COLO829 (cell line): Measurements from ENCODE around the gene KCP.

Experiments used
- DNase-seq: peaks from one replicate; pipeline ENCODE4 v3.0.0; 2012; ENCODE audit warnings: low spot score

The KCP gene

DNA sequence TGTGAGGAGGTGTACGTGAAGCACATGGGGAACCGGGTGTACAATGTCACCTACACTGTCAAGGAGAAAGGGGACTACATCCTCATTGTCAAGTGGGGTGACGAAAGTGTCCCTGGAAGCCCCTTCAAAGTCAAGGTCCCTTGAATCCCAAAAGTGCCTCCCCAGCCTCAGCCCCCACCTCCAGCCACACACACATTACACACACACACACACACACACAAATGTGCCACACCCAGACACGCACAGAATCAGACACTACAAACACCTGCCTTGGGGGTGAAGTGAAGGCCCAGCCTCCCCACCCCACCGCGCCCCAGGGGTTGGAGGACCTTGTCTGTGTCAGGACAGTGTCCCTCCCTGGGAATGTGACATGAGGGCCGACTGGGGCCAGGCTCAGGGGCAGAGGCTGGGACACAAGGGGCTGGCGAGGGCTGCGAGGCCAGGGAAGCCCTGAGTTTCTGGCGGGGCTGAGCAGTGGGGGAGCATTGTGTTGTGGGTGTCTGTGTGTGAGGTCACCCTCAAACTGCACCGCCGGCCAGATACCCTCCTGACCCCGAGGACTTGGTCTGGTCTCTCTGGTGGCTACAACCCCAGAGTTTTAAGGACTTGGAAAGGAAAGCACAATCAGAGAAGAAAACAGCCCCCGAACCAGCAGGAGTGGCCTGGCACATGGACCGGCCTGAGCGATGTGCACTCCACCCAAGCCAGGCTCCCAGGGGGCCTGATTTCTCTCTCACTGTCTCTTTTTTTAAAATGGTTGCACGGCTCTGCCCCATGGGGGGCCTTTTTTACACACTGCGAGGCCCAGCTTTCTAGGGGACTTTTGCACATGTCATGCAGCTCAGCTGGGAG, 51.9 kb downstream of the KCP start:
- no peak for DNase-seq

DNA sequence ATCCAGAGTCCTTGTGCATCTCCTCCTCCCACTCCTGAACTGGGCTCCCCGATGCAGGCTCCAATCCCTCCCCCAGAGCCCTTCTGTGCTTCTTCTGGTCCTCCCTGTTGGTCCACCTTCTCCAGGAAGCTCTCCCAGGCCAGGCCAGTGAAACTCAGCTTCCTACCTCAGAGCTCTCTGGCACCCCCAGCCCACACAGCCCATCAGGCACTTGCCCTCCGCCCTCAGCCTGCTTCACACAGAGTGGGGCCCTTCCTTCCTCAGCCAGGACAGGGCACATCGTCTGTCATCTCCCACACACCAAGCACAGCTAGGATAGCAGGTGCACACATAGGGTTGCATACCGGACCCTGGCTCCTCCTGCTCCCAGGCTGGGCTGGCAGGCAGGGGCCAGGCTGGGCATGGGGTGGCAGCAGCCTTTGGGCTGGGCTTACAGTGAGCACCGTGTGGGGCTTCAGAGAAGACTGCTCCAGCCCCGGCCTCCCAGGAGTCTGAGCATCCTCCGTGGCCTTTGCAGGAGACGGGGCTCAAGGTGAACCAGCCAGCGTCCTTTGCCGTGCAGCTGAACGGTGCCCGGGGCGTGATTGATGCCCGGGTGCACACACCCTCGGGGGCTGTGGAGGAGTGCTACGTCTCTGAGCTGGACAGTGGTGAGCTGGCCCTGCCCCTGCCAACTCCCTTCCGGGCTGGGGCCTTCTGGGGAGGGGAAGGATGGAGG, 54.3 kb downstream of the KCP start:
- DNase-seq, result no peak

DNA sequence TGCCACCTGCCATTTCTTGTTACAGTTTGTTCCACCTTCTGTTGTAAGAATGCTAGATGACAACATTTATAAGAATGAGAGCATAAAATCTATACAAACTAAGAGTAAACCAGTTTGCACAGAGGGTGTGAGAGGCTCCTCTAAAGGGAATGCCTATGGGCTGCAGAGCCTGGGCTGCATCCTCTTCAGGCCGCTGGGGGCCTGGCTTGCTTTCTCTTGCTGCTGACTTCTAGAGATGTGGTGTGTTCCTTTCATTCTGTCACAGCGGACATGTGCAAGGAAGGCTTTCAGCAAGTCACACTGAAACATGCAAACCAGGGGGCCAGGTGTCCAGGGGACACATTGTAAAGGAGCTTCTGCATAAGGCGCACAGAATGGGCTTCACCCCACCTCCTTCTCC, 55.0 kb downstream of the KCP start:
- no peak for DNase-seq

DNA sequence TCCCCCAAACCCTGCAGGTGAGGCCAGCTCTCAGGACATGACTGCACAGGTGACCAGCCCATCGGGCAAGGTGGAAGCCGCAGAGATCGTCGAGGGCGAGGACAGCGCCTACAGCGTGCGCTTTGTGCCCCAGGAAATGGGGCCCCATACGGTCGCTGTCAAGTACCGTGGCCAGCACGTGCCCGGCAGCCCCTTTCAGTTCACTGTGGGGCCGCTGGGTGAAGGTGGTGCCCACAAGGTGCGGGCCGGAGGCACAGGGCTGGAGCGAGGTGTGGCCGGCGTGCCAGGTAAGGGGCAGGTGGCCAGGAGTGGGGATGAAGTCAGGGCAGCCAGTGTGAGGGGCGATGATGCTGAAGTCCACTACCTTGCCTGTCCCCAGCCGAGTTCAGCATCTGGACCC, 56.1 kb downstream of the KCP start:
- DNase-seq, result no peak

DNA sequence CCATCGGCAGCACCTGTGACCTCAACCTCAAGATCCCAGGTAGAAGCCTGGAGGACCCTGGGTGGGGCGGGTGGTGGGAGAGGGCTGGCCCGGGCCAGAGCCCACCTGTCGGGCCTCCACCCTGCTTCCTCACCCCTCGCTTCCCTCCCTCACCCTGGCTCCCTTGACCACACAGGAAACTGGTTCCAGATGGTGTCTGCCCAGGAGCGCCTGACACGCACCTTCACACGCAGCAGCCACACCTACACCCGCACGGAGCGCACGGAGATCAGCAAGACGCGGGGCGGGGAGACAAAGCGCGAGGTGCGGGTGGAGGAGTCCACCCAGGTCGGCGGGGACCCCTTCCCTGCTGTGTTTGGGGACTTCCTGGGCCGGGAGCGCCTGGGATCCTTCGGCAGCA, 56.7 kb downstream of the KCP start:
- DNase-seq, result no peak

DNA sequence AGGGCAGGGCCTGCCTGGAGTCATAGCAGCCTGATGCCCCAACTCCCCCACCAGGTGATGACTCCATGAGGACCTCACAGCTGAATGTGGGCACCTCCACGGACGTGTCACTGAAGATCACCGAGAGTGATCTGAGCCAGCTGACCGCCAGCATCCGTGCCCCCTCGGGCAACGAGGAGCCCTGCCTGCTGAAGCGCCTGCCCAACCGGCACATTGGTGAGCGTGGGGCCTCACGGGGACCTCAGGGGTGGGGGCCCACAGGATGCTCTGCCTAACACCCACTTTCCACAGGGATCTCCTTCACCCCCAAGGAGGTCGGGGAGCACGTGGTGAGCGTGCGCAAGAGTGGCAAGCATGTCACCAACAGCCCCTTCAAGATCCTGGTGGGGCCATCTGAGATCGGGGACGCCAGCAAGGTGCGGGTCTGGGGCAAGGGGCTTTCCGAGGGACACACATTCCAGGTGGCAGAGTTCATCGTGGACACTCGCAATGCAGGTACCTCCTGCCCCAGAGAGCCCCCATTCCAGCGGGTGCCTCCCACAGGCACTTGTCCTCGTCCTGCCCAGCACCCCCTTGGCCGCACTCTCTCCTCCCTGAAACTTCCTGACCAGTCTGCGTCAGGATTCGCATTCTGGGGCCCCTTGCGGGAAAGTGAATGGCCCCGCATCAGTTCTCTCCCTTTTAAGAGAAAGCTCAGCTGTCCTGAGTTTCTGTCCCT, 57.8 kb downstream of the KCP start:
- no peak for DNase-seq

DNA sequence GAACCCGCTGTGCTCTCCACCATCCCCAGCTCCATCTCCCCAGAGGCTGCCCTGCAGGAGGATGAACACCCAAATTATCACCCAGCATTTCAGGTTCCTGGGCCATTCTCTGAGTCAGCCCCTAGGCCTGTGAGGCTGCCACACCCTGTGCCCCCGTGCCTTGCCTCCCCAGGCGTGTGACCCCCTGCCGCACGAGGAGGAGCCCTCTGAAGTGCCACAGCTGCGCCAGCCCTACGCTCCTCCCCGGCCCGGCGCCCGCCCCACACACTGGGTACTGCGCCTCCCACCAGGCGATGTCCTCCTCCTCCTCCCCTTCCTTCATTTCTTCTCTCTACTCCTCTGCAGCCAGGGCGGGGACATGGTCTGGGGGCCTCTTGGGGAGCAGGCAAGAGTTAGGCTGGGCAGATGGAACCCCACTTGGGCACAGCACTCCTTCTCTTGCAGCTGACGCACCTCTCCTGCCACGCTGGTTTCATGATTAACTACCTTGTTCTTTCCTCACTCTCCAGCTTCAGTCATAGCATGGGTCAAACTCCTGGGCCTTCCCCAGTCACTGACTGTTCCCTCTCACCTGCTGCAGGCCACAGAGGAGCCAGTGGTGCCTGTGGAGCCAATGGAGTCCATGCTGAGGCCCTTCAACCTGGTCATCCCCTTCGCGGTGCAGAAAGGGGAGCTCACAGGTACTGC, 60.6 kb downstream of the KCP start:
- DNase-seq, result no peak

DNA sequence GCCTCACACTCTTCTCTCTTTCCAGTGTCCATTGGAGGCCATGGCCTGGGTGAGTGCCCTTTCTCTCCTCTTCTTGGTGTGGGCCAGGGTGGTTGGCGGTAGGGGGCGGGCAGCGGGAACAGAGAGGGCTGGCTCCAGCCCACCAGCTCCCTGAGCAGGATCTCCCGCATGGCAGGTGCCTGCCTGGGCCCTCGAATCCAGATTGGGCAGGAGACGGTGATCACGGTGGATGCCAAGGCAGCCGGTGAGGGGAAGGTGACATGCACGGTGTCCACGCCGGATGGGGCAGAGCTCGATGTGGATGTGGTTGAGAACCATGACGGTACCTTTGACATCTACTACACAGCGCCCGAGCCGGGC, 61.4 kb downstream of the KCP start:
- no peak for DNase-seq

DNA sequence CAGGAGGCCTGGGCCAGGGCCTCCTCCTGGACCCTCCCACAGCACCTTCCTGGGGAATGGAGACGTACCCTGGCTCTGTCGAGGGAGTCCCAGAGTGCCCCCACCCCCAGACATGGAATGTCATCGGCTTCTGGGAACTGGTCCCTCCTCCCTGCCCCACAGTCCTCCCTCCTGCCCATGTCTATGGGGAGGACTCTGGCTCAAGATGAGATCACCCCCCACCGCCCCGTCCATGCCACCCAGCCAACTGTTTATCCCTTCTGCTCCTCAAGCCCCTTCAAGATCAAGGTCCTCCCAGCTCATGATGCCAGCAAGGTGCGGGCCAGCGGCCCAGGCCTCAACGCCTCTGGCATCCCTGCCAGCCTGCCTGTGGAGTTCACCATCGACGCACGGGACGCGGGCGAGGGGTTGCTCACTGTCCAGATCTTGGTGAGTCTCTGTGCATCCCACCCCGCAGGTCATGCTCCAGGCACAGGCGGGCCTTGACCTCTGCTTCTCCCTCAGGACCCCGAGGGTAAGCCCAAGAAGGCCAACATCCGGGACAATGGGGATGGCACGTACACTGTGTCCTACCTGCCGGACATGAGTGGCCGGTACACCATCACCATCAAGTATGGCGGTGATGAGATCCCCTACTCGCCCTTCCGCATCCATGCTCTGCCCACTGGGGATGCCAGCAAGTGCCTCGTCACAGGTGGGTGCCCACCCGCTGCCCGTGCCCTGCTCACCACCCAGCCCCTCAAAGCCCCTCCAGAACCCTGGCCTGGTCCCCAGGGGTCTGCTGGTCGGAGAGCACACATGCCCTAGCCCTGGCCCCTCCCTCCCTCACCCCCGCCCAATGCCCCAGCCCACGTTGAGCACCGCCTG, 62.0 kb downstream of the KCP start:
- DNase-seq, result no peak

DNA sequence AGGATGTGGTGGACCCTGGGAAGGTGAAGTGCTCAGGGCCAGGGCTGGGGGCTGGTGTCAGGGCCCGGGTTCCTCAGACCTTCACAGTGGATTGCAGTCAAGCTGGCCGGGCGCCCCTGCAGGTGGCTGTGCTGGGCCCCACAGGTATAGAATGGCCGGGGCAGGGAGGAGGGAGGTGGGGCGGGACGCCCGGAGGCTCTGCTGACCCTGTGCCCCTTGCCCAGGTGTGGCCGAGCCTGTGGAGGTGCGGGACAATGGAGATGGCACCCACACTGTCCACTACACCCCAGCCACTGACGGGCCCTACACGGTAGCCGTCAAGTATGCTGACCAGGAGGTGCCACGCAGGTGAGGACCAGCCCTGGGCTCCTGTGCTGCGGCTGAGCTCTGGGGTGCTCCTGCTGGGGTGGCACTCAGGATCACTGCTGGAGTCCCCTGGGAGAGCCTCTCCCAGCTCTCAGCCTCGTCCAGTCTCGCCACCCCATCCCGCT, 62.7 kb downstream of the KCP start:
- DNase-seq, result no peak

DNA sequence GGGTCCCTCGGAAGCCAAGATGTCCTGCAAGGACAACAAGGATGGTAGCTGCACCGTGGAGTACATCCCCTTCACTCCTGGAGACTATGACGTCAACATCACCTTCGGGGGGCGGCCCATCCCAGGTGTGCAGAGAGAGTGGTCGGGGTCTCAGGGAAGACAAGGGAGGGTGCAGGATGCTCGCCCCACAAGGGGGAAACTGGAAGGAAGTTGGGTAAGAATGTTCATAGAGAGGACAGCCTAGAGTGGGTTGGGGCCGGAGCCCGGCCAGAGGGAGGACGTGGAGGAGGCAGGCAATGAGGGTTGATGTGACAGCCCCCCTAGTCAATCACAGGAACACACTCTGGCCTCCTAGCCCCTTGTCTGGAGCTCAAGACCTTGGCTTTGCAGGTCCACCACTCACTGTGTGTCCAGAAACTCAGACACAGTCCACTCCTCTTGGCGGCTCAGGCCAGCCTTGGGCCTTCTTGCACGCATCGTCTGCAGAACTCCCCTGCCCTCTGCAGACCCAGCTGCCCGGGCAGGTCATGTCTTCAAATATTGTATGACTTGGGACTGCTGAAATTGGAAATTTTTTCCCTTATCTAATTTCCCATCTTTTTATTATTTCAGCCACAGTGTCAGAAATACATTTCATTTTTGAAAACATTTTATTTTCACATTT, 63.6 kb downstream of the KCP start:
- no peak for DNase-seq

DNA sequence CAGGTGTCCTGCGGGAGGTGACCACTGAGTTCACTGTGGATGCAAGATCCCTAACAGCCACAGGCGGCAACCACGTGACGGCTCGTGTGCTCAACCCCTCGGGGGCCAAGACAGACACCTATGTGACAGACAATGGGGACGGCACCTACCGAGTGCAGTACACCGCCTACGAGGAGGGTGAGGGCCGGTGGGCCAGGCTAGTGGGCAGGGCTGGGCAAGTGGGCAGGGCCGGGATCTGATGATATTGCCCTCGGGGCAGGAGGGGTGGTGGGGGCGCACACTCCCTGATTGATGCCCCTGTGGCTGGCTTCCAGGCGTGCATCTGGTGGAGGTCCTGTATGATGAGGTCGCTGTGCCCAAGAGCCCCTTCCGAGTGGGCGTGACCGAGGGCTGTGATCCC, 64.5 kb downstream of the KCP start:
- DNase-seq, result no peak

DNA sequence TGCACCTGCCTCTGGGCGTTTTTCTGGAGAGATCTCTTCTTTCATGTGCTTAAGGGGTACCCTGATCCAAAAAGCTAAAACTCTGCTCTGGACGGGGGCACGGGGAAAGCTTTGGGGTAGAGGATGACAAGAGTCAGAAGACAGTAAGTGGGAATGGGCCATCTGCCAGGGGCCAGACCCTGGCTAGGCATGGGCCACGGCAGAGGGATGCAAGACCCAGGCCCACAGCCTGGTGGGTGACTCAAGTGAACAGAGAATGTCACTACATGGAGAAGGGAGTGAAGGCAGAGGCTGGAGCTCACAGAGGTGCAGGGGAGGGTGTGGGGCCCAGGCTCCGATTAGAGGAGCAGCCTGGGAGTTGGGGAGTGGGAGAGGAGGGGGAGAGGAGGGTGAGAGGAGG, 65.0 kb downstream of the KCP start:
- no peak for DNase-seq

DNA sequence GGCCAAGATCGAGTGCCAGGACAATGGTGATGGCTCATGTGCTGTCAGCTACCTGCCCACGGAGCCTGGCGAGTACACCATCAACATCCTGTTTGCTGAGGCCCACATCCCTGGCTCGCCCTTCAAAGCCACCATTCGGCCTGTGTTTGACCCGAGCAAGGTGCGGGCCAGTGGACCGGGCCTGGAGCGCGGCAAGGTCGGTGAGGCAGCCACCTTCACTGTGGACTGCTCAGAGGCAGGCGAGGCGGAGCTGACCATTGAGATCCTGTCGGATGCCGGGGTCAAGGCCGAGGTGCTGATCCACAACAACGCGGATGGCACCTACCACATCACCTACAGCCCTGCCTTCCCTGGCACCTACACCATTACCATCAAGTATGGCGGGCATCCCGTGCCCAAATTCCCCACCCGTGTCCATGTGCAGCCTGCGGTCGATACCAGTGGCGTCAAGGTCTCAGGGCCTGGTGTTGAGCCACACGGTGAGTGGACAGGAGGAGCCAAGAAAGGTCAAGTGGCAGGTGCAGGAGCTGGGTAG, 65.7 kb downstream of the KCP start:
- DNase-seq, result no peak

DNA sequence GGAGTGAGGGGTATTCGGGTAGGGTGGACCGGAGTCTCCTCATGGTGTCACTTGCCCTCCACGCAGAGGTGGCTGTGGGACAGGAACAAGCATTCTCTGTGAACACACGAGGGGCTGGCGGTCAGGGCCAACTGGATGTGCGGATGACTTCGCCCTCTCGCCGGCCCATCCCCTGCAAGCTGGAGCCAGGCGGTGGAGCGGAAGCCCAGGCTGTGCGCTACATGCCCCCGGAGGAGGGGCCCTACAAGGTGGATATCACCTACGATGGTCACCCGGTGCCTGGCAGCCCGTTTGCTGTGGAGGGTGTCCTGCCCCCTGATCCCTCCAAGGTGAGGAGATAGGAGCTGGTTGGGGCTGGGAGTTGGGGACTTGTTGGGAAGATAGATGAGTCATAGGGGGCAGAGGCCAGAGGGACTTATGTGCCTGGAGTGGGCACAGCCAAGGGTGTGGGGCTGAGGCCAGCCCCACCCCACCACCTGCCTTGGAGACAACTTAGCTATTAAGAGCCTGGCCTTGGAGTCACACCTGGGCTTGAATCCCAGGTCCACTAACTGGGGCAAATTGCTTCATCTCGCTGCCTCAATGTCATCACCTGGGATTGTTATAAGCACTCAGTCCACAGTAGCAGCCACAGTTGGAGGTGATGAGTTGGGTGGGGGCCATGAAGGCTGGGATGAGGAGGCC, 66.4 kb downstream of the KCP start:
- no peak for DNase-seq

DNA sequence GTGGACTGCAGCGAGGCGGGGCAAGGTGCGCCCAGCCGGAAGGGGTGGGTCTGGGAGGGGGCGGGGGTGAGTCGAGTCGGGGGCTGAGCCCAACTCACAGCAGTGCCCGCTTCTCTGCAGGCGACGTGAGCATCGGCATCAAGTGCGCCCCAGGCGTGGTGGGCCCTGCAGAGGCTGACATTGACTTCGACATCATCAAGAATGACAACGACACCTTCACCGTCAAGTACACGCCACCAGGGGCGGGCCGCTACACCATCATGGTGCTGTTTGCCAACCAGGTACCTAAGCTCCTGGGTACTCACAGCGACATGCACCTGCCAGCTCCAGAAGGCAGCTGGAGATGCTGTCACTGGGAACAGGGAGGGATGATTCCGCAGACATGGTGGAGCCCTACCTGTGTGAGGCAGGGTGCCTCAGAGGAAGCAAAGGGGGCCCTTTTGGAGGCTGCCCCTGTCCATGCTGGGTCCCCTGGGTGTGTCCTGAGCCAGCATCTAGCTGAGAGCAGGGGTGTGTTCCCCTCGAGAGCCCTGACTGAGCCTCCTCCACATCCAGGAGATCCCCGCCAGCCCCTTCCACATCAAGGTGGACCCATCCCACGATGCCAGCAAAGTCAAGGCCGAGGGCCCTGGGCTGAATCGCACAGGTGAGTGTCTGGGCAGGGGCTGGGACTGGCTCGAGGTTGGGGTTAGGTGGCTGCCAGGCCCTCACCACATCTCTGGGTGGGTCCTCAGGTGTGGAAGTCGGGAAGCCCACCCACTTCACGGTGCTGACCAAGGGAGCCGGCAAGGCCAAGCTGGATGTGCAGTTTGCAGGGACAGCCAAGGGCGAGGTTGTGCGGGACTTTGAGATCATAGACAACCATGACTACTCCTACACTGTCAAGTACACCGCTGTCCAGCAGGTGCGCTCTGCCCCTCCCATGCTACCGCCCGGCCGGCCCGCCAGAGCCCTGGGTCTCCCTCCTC, 67.6 kb downstream of the KCP start:
- DNase-seq, result no peak

DNA sequence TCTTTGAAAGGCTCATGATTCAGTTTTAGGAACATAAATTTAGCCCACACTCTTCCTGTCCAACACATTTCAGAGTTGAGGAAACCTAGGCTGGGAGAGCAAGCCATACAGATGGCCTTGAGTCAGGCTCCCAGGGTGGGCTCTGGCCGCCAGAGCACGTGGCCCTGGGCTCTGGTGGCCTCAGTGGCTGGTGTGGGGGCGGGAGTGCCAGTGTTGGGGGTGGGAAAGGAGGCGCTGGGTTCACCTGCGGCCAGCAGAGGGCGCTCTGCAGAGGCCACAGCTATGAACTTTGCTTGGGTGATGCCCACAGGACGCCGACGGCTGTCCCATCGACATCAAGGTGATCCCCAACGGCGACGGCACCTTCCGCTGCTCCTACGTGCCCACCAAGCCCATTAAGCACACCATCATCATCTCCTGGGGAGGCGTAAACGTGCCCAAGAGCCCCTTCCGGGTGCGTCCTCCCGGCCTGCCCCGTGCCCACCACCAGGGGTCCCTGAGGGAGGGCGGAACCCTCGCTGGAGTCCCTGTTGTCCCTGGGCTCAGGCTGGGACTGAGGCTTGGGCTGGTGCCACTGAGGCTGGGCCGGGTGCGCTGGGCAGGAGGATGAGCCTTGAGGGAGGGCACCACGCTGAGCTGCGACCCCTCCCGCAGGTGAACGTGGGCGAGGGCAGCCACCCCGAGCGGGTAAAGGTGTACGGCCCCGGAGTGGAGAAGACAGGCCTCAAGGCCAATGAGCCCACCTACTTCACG, 68.4 kb downstream of the KCP start:
- DNase-seq, result peak; percentile 83

DNA sequence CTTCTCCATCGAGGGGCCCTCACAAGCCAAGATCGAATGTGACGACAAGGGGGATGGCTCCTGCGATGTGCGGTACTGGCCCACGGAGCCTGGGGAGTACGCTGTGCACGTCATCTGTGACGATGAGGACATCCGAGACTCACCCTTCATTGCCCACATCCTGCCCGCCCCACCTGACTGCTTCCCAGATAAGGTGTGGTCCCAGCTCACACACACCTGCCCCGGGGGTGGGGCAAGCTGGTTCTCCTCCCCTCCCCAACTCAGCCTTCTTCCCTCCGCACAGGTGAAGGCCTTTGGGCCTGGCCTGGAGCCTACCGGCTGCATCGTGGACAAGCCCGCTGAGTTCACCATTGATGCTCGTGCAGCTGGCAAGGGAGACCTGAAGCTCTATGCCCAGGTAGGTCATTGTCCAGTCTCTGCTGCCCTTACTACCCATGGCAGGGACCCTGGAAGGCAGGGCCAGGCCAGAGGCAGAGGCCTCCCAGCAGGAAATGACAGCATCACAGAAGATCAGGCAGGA, 69.3 kb downstream of the KCP start:
- DNase-seq, result no peak
